PC-9 (cell line): ENCODE results near the gene ERGIC1. TPM values are rescaled to one million over a fixed set of nuclear protein-coding genes. Genes with fewer than 3 reads are reported as not detected.

Experiments
- BruUV-seq: library from RNA; stranded (reverse); fragments of 400-500 nt; replicated peaks from 2 replicates; lab custom pipeline; 2021; lab: Mats Ljungman, UMichigan
- CTCF ChIA-PET: fragments of 300-600 bp; sonication (Branson Sonifier 250); formaldehyde crosslinking; loops from one replicate; lab custom pipeline; 2022; ENCODE audit warnings: antibody characterized with exemption; lab: Charles Lee
- POLR2A ChIA-PET: fragments of 300-600 bp; sonication (Branson Sonifier 250); formaldehyde crosslinking; loops from one replicate; lab custom pipeline; 2022; ENCODE audit warnings: antibody characterized with exemption; ENCODE audit not compliant: unreplicated experiment; lab: Charles Lee
- DNase-seq, 2 experiments: peaks; one replicate each; pipeline versions ENCODE4 v3.0.0 to v3.0.0-alpha.2; 2015 to 2022; ENCODE audit warnings: mixed read lengths in 1 of 2
- H2AFZ ChIP-seq: fragments of 200-600 bp; sonication (generic); 2 replicates; pipeline ENCODE4 v1.8.1; 2017; ENCODE audit warnings: antibody characterized with exemption
- H3F3A ChIP-seq: fragments of 200-600 bp; sonication (generic); 2 replicates; pipeline ENCODE4 v1.8.1; 2017; ENCODE audit warnings: antibody characterized with exemption, mild to moderate bottlenecking, low read depth; ENCODE audit not compliant: insufficient read depth
- H3K27ac ChIP-seq: fragments of 200-600 bp; sonication (generic); 2 replicates; pipeline ENCODE4 v1.6.1; 2016; ENCODE audit warnings: mixed run types
- H3K27me3 ChIP-seq: fragments of 200-600 bp; sonication (generic); 2 replicates; pipeline ENCODE4 v1.6.1; 2016; ENCODE audit warnings: low read depth, mixed run types; ENCODE audit not compliant: insufficient read depth
- H3K36me3 ChIP-seq: fragments of 200-600 bp; sonication (generic); 2 replicates; pipeline ENCODE4 v1.6.1; 2016; ENCODE audit warnings: low read depth, mixed run types
- H3K4me1 ChIP-seq: fragments of 200-600 bp; sonication (generic); replicated peaks from 2 replicates; pipeline ENCODE4 v1.6.1; 2016; ENCODE audit warnings: mixed run types; ENCODE audit not compliant: insufficient read depth
- H3K4me2 ChIP-seq: fragments of 200-600 bp; sonication (generic); 2 replicates; pipeline ENCODE4 v1.6.1; 2017; ENCODE audit warnings: mixed run types
- H3K4me3 ChIP-seq: fragments of 200-600 bp; sonication (generic); 2 replicates; pipeline ENCODE4 v1.6.1; 2016; ENCODE audit warnings: mixed run types
- H3K79me2 ChIP-seq: fragments of 200-600 bp; sonication (generic); 2 replicates; pipeline ENCODE4 v1.6.1; 2017; ENCODE audit warnings: low read depth, mixed run types
- H3K9me2 ChIP-seq: fragments of 200-600 bp; sonication (generic); 2 replicates; pipeline ENCODE4 v1.8.1; 2017; ENCODE audit warnings: mild to moderate bottlenecking; ENCODE audit not compliant: insufficient read depth
- H3K9me3 ChIP-seq: fragments of 200-600 bp; sonication (generic); 2 replicates; pipeline ENCODE4 v1.8.1; 2016; ENCODE audit warnings: low read depth; ENCODE audit not compliant: insufficient read depth
- H4K20me1 ChIP-seq: fragments of 200-600 bp; sonication (generic); 2 replicates; pipeline ENCODE4 v1.8.1; 2017; ENCODE audit not compliant: insufficient read depth
- EZH2 ChIP-seq: fragments of 200-600 bp; sonication (generic); IDR thresholded peaks from 2 replicates; pipeline ENCODE4 v1.8.0; 2017; ENCODE audit warnings: antibody characterized with exemption, low read depth
- intact Hi-C: fragments of 100-400 bp; cut with micrococcal nuclease; formaldehyde crosslinking; loops from one replicate; pipeline ENCODE4 v1.10.0; 2022; ENCODE audit not compliant: unreplicated experiment
- total RNA-seq: library from RNA; stranded (reverse); gene quantifications from 2 replicates; pipeline ENCODE4 v1.2.3, GENCODE V29; 2021
- TF ChIP-seq, protein P1 (sequence below): fragments of 200-600 bp; sonication (generic); conservative IDR thresholded peaks from 2 replicates; pipeline ENCODE4 v1.6.1; 2017; ENCODE audit warnings: mixed run types, antibody characterized with exemption, mild to moderate bottlenecking, moderate library complexity

Gene ERGIC1
- total RNA-seq, 1 experiment from 2014 or later: 159 TPM

DNA sequence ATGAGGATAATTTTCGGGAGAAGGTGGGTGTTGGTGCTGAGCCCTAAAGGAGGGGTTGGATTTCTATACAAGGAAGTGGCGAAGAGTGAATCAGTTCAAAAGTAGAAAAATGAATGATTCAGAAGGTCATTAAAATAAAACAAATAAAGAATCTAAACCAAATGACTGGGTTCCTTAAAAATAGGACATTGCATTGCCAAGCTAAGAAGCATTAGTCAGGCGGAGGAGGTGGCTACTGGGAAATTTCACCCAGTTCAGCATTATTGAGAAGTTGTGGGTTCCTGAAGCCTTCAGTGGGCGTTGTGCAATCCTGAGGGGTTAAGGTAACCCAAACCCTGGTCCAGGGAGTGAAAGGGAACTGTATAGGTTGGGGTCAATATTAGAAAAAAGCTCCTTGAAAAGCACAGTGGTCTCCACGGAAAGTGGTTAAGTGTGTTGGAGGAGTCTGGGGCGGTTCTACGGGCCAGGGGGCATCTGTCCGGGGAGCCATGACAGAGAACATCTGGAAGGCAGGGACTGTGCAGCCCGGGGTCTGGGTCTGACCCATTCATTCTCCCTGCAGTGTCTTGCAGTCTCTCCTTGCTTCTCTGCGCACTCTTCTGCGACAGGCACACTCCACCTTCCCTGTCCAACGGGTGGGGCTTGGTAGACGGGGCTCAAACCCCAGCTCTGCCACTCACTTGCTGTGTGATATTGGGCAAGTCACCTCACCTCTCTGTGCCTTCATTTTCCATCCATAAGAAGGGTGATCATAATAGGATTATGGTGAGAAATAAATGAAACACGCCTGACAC is 35.4 kb upstream of the ERGIC1 start:
- ChIA-PET POLR2A (no interaction called here), CTCF (no interaction called here)
- Histone ChIP-seq H4K20me1 (no peaks in the 10 kb centered on the region), H3K4me1 (peaks cover 68% of the 10 kb centered on the region), H3K79me2 (no peaks in the 10 kb centered on the region), H2AFZ (no peak overlapping the region), H3F3A (peaks cover 47% of the 10 kb centered on the region), H3K4me3 (no peak overlapping the region), H3K27me3 (no peaks in the 10 kb centered on the region), H3K4me2 (peak overlapping the region; percentile 42), H3K9me3 (no peaks in the 10 kb centered on the region), H3K9me2 (no peaks in the 10 kb centered on the region), H3K27ac (peak overlapping the region; percentile 97), H3K36me3 (no peaks in the 10 kb centered on the region)
- TF ChIP-seq EZH2: no peak
- TF ChIP-seq, protein P1, sequence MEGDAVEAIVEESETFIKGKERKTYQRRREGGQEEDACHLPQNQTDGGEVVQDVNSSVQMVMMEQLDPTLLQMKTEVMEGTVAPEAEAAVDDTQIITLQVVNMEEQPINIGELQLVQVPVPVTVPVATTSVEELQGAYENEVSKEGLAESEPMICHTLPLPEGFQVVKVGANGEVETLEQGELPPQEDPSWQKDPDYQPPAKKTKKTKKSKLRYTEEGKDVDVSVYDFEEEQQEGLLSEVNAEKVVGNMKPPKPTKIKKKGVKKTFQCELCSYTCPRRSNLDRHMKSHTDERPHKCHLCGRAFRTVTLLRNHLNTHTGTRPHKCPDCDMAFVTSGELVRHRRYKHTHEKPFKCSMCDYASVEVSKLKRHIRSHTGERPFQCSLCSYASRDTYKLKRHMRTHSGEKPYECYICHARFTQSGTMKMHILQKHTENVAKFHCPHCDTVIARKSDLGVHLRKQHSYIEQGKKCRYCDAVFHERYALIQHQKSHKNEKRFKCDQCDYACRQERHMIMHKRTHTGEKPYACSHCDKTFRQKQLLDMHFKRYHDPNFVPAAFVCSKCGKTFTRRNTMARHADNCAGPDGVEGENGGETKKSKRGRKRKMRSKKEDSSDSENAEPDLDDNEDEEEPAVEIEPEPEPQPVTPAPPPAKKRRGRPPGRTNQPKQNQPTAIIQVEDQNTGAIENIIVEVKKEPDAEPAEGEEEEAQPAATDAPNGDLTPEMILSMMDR: no peak
- intact Hi-C loops: loop anchor here (1.0 kb wide), 1 partner anchor 21 kb away; no protein-coding TSS in a partner anchor
- BruUV-seq: no TSS peak
- DNase-seq: peak in 1 of 2 experiments; percentile 94

DNA sequence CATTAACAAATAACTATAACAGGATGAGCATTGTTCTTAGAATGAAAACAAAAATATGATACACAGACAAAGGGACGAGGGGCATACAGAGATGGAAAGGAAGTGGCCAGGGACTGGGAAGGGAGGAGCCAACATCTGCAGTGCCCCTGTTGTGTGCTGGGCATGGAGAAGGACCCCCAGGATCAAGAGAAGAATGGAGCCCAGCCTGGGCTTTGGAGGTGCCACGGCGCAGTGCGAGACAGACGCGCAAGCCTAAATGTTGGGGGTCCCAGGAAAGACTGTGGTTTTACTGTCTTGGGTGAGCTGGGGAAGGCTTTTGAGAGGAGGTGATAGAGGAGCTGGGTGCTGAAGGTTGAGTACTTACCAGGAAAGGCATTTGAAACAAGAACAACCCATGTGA is 34.6 kb upstream of the ERGIC1 start:
- Histone ChIP-seq H3K4me3 (no peak overlapping the region), H3K27me3 (no peaks in the 10 kb centered on the region), H3K4me1 (peaks cover 60% of the 10 kb centered on the region), H3K4me2 (peak overlapping the region; percentile 42), H3K36me3 (no peaks in the 10 kb centered on the region), H3K9me3 (no peaks in the 10 kb centered on the region), H2AFZ (no peak overlapping the region), H3F3A (peaks cover 47% of the 10 kb centered on the region), H3K27ac (peak overlapping the region; percentile 97), H3K79me2 (no peaks in the 10 kb centered on the region), H3K9me2 (no peaks in the 10 kb centered on the region), H4K20me1 (no peaks in the 10 kb centered on the region)
- intact Hi-C loops: no loop called here
- TF ChIP-seq, protein P1: no peak
- TF ChIP-seq EZH2: no peak
- ChIA-PET CTCF (interaction anchor here (0.6 kb wide), 1 partner anchor 34 kb away, joined by 6 read pairs; no protein-coding TSS in a partner anchor), POLR2A (no interaction called here)
- no peak for DNase-seq
- BruUV-seq: no TSS peak

DNA sequence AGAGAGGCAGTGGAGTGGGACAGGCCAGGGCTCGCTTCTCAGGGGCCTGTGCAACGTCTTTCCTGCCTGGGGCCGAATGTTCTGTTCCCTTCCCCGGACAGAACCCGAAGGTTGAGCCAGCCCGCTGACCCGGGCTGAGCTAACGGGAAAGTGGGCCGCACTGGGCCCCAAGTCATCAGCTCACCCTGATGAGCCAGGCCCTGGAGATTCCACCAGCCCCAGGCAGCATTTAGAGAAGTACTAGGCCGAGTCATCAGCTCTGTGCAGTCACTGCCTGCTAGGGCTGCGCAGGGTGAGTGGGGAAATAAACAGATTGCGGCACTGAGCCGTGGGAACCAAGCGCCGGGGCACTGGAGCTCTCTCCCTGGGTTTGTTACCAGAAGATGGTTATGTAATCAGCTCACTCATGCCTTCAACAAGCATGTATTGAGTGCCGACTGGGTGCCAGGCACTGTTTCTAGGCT is 33.9 kb upstream of the ERGIC1 start:
- Histone ChIP-seq H3F3A (peaks cover 47% of the 10 kb centered on the region), H3K27ac (peak overlapping the region; percentile 97), H3K79me2 (no peaks in the 10 kb centered on the region), H3K9me3 (no peaks in the 10 kb centered on the region), H3K36me3 (no peaks in the 10 kb centered on the region), H3K4me3 (no peak overlapping the region), H3K4me2 (peak overlapping the region; percentile 24; the same call in 1 of the 2 replicates), H3K27me3 (no peaks in the 10 kb centered on the region), H3K4me1 (peaks cover 57% of the 10 kb centered on the region), H3K9me2 (no peaks in the 10 kb centered on the region), H2AFZ (no peak overlapping the region), H4K20me1 (no peaks in the 10 kb centered on the region)
- TF ChIP-seq, protein P1: no peak
- no peak for TF ChIP-seq EZH2
- intact Hi-C loops: loop anchor here (2.0 kb wide), 1 partner anchor 59 kb away; no protein-coding TSS in a partner anchor
- DNase-seq: peak in 1 of 2 experiments; percentile 79
- BruUV-seq: no TSS peak
- ChIA-PET CTCF (interaction anchor here (0.6 kb wide), 1 partner anchor 35 kb away, joined by 6 read pairs; no protein-coding TSS in a partner anchor), POLR2A (interaction anchor here (0.6 kb wide), 1 partner anchor 1022 kb away, joined by 3 read pairs; no protein-coding TSS in a partner anchor)
